Trophoblast cell (in vitro differentiated cells and primary cell): ENCODE results near the gene SUSD1.

Experiments
- DNase-seq, 2 donors: peaks; one replicate each; pipeline ENCODE4 v3.0.0-alpha.2; 2016
- H2AFZ ChIP-seq: 2 replicates; pipeline ENCODE4 v1.6.1; 2013; ENCODE audit warnings: low read length, moderate library complexity, mild to moderate bottlenecking; ENCODE audit not compliant: insufficient read depth, poor library complexity
- H2AK5ac ChIP-seq: 2 replicates; pipeline ENCODE4 v1.6.1; 2013; ENCODE audit warnings: mild to moderate bottlenecking, low read length
- H2BK120ac ChIP-seq: 2 replicates; pipeline ENCODE4 v1.6.1; 2013; ENCODE audit warnings: low read length, mild to moderate bottlenecking, moderate library complexity; ENCODE audit not compliant: insufficient read depth, poor library complexity
- H2BK12ac ChIP-seq: 2 replicates; pipeline ENCODE4 v1.6.1; 2013; ENCODE audit warnings: mild to moderate bottlenecking, low read length, moderate library complexity
- H2BK5ac ChIP-seq: 2 replicates; pipeline ENCODE4 v1.6.1; 2013; ENCODE audit warnings: low read length, low read depth, moderate library complexity, mild to moderate bottlenecking; ENCODE audit not compliant: poor library complexity
- H3K14ac ChIP-seq: 2 replicates; pipeline ENCODE4 v1.6.1; 2013; ENCODE audit warnings: mild to moderate bottlenecking, low read length
- H3K18ac ChIP-seq: 2 replicates; pipeline ENCODE4 v1.6.1; 2013; ENCODE audit warnings: mild to moderate bottlenecking, low read length
- H3K23ac ChIP-seq: 2 replicates; pipeline ENCODE4 v1.6.1; 2013; ENCODE audit warnings: low read length
- H3K27ac ChIP-seq: 2 replicates; pipeline ENCODE4 v1.5.1; 2013; ENCODE audit warnings: low read depth, mild to moderate bottlenecking, inconsistent platforms, low read length, moderate library complexity
- H3K27me3 ChIP-seq: 2 replicates; pipeline ENCODE4 v1.6.1; 2013; ENCODE audit warnings: inconsistent platforms, mild to moderate bottlenecking, low read length, moderate library complexity; ENCODE audit not compliant: insufficient read depth
- H3K36me3 ChIP-seq, 2 experiments: 1 replicate in 1 of 2; 2 replicates in 1 of 2; pipeline ENCODE4 v1.6.1; 2013; ENCODE audit warnings: low read length in 2 of 2, mild to moderate bottlenecking in 2 of 2, moderate library complexity in 1 of 2; ENCODE audit not compliant: insufficient read depth in 2 of 2, control insufficient read depth in 1 of 2
- H3K4ac ChIP-seq: 2 replicates; pipeline ENCODE4 v1.6.1; 2013; ENCODE audit warnings: low read depth, mild to moderate bottlenecking, low read length, moderate library complexity
- H3K4me1 ChIP-seq, 2 experiments: 1 replicate in 1 of 2; 2 replicates in 1 of 2; pipeline ENCODE4 v1.6.1; 2013; ENCODE audit warnings: low read length in 2 of 2, mild to moderate bottlenecking in 2 of 2, moderate library complexity in 1 of 2; ENCODE audit not compliant: insufficient read depth in 2 of 2, control insufficient read depth in 1 of 2
- H3K4me2 ChIP-seq: 2 replicates; pipeline ENCODE4 v1.6.1; 2013; ENCODE audit warnings: inconsistent platforms, mild to moderate bottlenecking, low read length, moderate library complexity
- H3K4me3 ChIP-seq: 2 replicates; pipeline ENCODE4 v1.5.1; 2013; ENCODE audit warnings: mild to moderate bottlenecking, low read depth, low read length, inconsistent platforms
- H3K79me1 ChIP-seq: one replicate; pipeline ENCODE4 v1.6.1; 2013; ENCODE audit warnings: low read length
- H3K79me2 ChIP-seq: 2 replicates; pipeline ENCODE4 v1.6.1; 2013; ENCODE audit warnings: low read length, mild to moderate bottlenecking; ENCODE audit not compliant: control insufficient read depth, insufficient read depth, poor library complexity
- H3K9ac ChIP-seq: 2 replicates; pipeline ENCODE4 v1.6.1; 2013; ENCODE audit warnings: mild to moderate bottlenecking, low read length
- H3K9me3 ChIP-seq: 2 replicates; pipeline ENCODE4 v1.6.1; 2013; ENCODE audit warnings: low read depth, mild to moderate bottlenecking, control low read depth, inconsistent platforms, low read length; ENCODE audit not compliant: insufficient read depth
- H4K12ac ChIP-seq: 2 replicates; pipeline ENCODE4 v1.6.1; 2013; ENCODE audit warnings: low read depth, mild to moderate bottlenecking, low read length, moderate library complexity
- H4K8ac ChIP-seq: 2 replicates; pipeline ENCODE4 v1.6.1; 2013; ENCODE audit warnings: low read depth, mild to moderate bottlenecking, low read length, moderate library complexity
- H4K91ac ChIP-seq: one replicate; pipeline ENCODE4 v1.6.1; 2013; ENCODE audit warnings: low read depth, mild to moderate bottlenecking, low read length, moderate library complexity
- WGBS: extraction: QIAGEN DNeasy Blood & Tissue Kit; methylation state at CpG from one replicate; pipeline ENCODE4 v1.1.7; 2013; ENCODE audit warnings: missing lambda C conversion rate; ENCODE audit not compliant: insufficient read length, insufficient coverage; ENCODE audit errors: extremely low coverage; 5-methylcytosine and 5-hydroxymethylcytosine counted together

SUSD1 gene

GRCh38 chr9:112159781-112160180, 15.3 kb downstream of the SUSD1 start:
- Histone ChIP-seq H3K14ac (no peak overlapping the region), H3K79me2 (no peaks in the 10 kb centered on the region), H3K4ac (no peak overlapping the region), H4K91ac (no peak overlapping the region), H2BK5ac (no peak overlapping the region), H3K4me1 (no peaks in the 10 kb centered on the region), H3K4me2 (no peak overlapping the region), H3K18ac (no peak overlapping the region), H4K12ac (no peak overlapping the region), H3K4me3 (no peak overlapping the region), H3K9me3 (no peaks in the 10 kb centered on the region), H2AK5ac (no peak overlapping the region), H3K23ac (no peak overlapping the region), H4K8ac (no peak overlapping the region), H2AFZ (no peak overlapping the region), H3K36me3 (no peaks in the 10 kb centered on the region), H3K9ac (no peak overlapping the region), H2BK12ac (no peak overlapping the region), H2BK120ac (no peak overlapping the region), H3K27me3 (no peaks in the 10 kb centered on the region), H3K79me1 (no peaks in the 10 kb centered on the region), H3K27ac (no peak overlapping the region)
- no CpG with 5 or more reads among the region's 1 CpG for WGBS
- DNase-seq = no peak

- no CpG with 5 or more reads among the region's 4 CpGs for WGBS
- H4K8ac ChIP-seq = no peak overlapping the region
- no peak overlapping the region for H3K4me2 ChIP-seq
Measured at GRCh38 chr9:112158656-112159367, 16.3 kb downstream of the SUSD1 start.

GRCh38 chr9:112157961-112158360, 17.1 kb downstream of the SUSD1 start:
- Histone ChIP-seq H3K79me1 (no peaks in the 10 kb centered on the region), H3K27ac (no peak overlapping the region), H2AK5ac (no peak overlapping the region), H3K18ac (no peak overlapping the region), H4K8ac (no peak overlapping the region), H3K4me1 (no peaks in the 10 kb centered on the region), H3K4me2 (no peak overlapping the region), H4K91ac (no peak overlapping the region), H3K27me3 (no peaks in the 10 kb centered on the region), H3K9me3 (no peaks in the 10 kb centered on the region), H3K23ac (no peak overlapping the region), H2AFZ (no peak overlapping the region), H3K4ac (no peak overlapping the region), H2BK120ac (no peak overlapping the region), H2BK5ac (no peak overlapping the region), H4K12ac (no peak overlapping the region), H3K4me3 (no peak overlapping the region), H3K9ac (no peak overlapping the region), H3K36me3 (peaks cover under 1 to 2% of the 10 kb centered on the region in 2 experiments), H2BK12ac (no peak overlapping the region), H3K14ac (no peak overlapping the region), H3K79me2 (no peaks in the 10 kb centered on the region)
- 100% methylated on average over 1 of the region's 5 CpGs for WGBS
- DNase-seq = no peak

More at GRCh38 chr9:112158656-112159367, 16.3 kb downstream of the SUSD1 start:
- Histone ChIP-seq H4K91ac (no peak overlapping the region), H3K27me3 (no peaks in the 10 kb centered on the region), H3K9ac (no peak overlapping the region), H3K4ac (no peak overlapping the region), H2AFZ (no peak overlapping the region), H3K79me2 (no peaks in the 10 kb centered on the region), H3K9me3 (no peaks in the 10 kb centered on the region), H3K4me3 (no peak overlapping the region), H3K14ac (no peak overlapping the region), H3K18ac (no peak overlapping the region), H3K79me1 (no peaks in the 10 kb centered on the region), H3K4me1 (no peaks in the 10 kb centered on the region), H2BK5ac (no peak overlapping the region), H2AK5ac (no peak overlapping the region), H2BK12ac (no peak overlapping the region), H4K12ac (no peak overlapping the region), H3K27ac (no peak overlapping the region), H2BK120ac (no peak overlapping the region), H3K36me3 (peaks cover 0 to 2% of the 10 kb centered on the region in 2 experiments), H3K23ac (no peak overlapping the region)
- DNase-seq = no peak

GRCh38 chr9:112157087-112157486, 18.0 kb downstream of the SUSD1 start:
- no peak overlapping the region for H3K4ac ChIP-seq
- no peak overlapping the region for H2BK5ac ChIP-seq
- H3K9me3 ChIP-seq = no peaks in the 10 kb centered on the region
- no peak overlapping the region for H3K23ac ChIP-seq
- H4K8ac ChIP-seq = no peak overlapping the region
- DNase-seq = no peak
- H3K27ac ChIP-seq = no peak overlapping the region
- H3K36me3 ChIP-seq = peaks cover 2% of the 10 kb centered on the region in 2 experiments
- H3K4me3 ChIP-seq = no peak overlapping the region
- no peaks in the 10 kb centered on the region for H3K4me1 ChIP-seq
- no peak overlapping the region for H4K12ac ChIP-seq
- no peaks in the 10 kb centered on the region for H3K79me1 ChIP-seq
- no peak overlapping the region for H3K14ac ChIP-seq
- WGBS = no CpG with 5 or more reads among the region's 1 CpG
- H2BK12ac ChIP-seq = no peak overlapping the region
- H4K91ac ChIP-seq = no peak overlapping the region
- H2AK5ac ChIP-seq = no peak overlapping the region
- no peak overlapping the region for H3K9ac ChIP-seq
- H3K27me3 ChIP-seq = no peaks in the 10 kb centered on the region
- no peak overlapping the region for H2BK120ac ChIP-seq
- no peaks in the 10 kb centered on the region for H3K79me2 ChIP-seq
- no peak overlapping the region for H3K4me2 ChIP-seq
- H2AFZ ChIP-seq = no peak overlapping the region
- no peak overlapping the region for H3K18ac ChIP-seq
